HCT116 (cell line): ENCODE measurements around the gene ARHGEF39.

Experiments
- CEBPB ChIP-seq: IDR thresholded peaks from 2 replicates; pipeline ENCODE4 v1.6.1; 2012; ENCODE audit warnings: low read depth
- EZH2 ChIP-seq: fragments of 200-600 bp; sonication (generic); IDR thresholded peaks from 2 replicates; pipeline ENCODE4 v1.6.1; 2017; ENCODE audit warnings: antibody characterized with exemption, mixed run types
- EZH2phosphoT487 ChIP-seq: fragments of 200-600 bp; IDR thresholded peaks from 2 replicates; pipeline ENCODE4 v1.6.1; 2018; ENCODE audit warnings: antibody characterized with exemption, borderline replicate concordance
- JUND ChIP-seq: IDR thresholded peaks from 2 replicates; pipeline ENCODE4 v1.6.1; 2012
- POLR2A ChIP-seq: IDR thresholded peaks from 2 replicates; pipeline ENCODE4 v1.7.0; 2011; ENCODE audit warnings: borderline replicate concordance; ENCODE audit not compliant: insufficient read depth, insufficient read length; ENCODE audit errors: extremely low read depth
- POLR2AphosphoS5 ChIP-seq: IDR thresholded peaks from 2 replicates; pipeline ENCODE4 v1.6.1; 2011; ENCODE audit warnings: mild to moderate bottlenecking, low read depth, low read length, moderate library complexity
- TF ChIP-seq, protein P1 (sequence below): IDR thresholded peaks from 2 replicates; pipeline ENCODE4 v1.6.1; 2012; ENCODE audit warnings: low read depth
- TF ChIP-seq, protein P2 (sequence below), 3 experiments: fragments of 200-600 bp in 1 of 3; sonication (generic) in 1 of 3; IDR thresholded peaks in 2 of 3; conservative IDR thresholded peaks in 1 of 3; 2 replicates each; pipeline ENCODE4 v1.5.1; 2012 to 2017; ENCODE audit warnings: low read depth in 2 of 3, low read length in 2 of 3, antibody characterized with exemption in 1 of 3, borderline replicate concordance in 1 of 3, control low read depth in 1 of 3, mild to moderate bottlenecking in 1 of 3, mixed read lengths in 1 of 3, mixed run types in 1 of 3, moderate library complexity in 1 of 3; ENCODE audit not compliant: insufficient read depth in 1 of 3
- TF ChIP-seq, protein P3 (sequence below): IDR thresholded peaks from 2 replicates; pipeline ENCODE4 v1.6.1; 2011; ENCODE audit warnings: mild to moderate bottlenecking, low read length, moderate library complexity; ENCODE audit not compliant: insufficient replicate concordance; ENCODE audit errors: extremely low read depth
- TF ChIP-seq, protein P4 (sequence below): IDR thresholded peaks from 2 replicates; pipeline ENCODE4 v1.6.1; 2012

DNA sequence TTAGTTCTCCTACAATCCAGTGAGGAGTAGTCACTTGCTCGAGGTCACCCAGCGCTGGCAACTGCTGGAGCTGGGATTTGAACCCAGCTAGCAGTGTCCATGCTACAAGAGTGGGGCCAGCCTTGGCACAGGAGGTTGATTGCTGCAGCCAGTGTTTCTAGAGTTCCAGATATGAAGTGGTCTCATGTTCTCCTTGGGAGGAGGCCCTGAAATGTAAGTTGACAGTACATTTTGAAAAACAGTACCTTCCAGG is 6.1 kb downstream of the ARHGEF39 start:
- no peak for TF ChIP-seq EZH2
- TF ChIP-seq POLR2A: no peak
- TF ChIP-seq, protein P1, sequence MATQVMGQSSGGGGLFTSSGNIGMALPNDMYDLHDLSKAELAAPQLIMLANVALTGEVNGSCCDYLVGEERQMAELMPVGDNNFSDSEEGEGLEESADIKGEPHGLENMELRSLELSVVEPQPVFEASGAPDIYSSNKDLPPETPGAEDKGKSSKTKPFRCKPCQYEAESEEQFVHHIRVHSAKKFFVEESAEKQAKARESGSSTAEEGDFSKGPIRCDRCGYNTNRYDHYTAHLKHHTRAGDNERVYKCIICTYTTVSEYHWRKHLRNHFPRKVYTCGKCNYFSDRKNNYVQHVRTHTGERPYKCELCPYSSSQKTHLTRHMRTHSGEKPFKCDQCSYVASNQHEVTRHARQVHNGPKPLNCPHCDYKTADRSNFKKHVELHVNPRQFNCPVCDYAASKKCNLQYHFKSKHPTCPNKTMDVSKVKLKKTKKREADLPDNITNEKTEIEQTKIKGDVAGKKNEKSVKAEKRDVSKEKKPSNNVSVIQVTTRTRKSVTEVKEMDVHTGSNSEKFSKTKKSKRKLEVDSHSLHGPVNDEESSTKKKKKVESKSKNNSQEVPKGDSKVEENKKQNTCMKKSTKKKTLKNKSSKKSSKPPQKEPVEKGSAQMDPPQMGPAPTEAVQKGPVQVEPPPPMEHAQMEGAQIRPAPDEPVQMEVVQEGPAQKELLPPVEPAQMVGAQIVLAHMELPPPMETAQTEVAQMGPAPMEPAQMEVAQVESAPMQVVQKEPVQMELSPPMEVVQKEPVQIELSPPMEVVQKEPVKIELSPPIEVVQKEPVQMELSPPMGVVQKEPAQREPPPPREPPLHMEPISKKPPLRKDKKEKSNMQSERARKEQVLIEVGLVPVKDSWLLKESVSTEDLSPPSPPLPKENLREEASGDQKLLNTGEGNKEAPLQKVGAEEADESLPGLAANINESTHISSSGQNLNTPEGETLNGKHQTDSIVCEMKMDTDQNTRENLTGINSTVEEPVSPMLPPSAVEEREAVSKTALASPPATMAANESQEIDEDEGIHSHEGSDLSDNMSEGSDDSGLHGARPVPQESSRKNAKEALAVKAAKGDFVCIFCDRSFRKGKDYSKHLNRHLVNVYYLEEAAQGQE: no peak
- TF ChIP-seq, protein P2, sequence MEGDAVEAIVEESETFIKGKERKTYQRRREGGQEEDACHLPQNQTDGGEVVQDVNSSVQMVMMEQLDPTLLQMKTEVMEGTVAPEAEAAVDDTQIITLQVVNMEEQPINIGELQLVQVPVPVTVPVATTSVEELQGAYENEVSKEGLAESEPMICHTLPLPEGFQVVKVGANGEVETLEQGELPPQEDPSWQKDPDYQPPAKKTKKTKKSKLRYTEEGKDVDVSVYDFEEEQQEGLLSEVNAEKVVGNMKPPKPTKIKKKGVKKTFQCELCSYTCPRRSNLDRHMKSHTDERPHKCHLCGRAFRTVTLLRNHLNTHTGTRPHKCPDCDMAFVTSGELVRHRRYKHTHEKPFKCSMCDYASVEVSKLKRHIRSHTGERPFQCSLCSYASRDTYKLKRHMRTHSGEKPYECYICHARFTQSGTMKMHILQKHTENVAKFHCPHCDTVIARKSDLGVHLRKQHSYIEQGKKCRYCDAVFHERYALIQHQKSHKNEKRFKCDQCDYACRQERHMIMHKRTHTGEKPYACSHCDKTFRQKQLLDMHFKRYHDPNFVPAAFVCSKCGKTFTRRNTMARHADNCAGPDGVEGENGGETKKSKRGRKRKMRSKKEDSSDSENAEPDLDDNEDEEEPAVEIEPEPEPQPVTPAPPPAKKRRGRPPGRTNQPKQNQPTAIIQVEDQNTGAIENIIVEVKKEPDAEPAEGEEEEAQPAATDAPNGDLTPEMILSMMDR (IDR thresholded peaks at IDR 0.05 in 2 of 3, conservative IDR thresholded peaks at IDR 0.05 in 1 of 3; ENCODE audit: borderline replicate concordance in 1 of 3, insufficient read depth in 1 of 3, low read depth in 2 of 3, low read length in 2 of 3): no peak
- TF ChIP-seq POLR2AphosphoS5: no peak
- TF ChIP-seq, protein P3, sequence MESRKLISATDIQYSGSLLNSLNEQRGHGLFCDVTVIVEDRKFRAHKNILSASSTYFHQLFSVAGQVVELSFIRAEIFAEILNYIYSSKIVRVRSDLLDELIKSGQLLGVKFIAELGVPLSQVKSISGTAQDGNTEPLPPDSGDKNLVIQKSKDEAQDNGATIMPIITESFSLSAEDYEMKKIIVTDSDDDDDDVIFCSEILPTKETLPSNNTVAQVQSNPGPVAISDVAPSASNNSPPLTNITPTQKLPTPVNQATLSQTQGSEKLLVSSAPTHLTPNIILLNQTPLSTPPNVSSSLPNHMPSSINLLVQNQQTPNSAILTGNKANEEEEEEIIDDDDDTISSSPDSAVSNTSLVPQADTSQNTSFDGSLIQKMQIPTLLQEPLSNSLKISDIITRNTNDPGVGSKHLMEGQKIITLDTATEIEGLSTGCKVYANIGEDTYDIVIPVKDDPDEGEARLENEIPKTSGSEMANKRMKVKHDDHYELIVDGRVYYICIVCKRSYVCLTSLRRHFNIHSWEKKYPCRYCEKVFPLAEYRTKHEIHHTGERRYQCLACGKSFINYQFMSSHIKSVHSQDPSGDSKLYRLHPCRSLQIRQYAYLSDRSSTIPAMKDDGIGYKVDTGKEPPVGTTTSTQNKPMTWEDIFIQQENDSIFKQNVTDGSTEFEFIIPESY: no peak
- TF ChIP-seq JUND: no peak
- TF ChIP-seq EZH2phosphoT487: no peak
- TF ChIP-seq CEBPB: no peak
- TF ChIP-seq, protein P4, sequence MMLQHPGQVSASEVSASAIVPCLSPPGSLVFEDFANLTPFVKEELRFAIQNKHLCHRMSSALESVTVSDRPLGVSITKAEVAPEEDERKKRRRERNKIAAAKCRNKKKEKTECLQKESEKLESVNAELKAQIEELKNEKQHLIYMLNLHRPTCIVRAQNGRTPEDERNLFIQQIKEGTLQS: no peak
